G401 (cell line): ENCODE data around the gene CSF3R. TPM values are rescaled to one million over a fixed set of nuclear protein-coding genes. Genes with fewer than 3 reads are reported as not detected.
"Not testable (repeated sequence)": the region's sequence is repeated elsewhere in the genome, so short reads cannot be mapped to it uniquely, and the experiment has no call there.

Experiments used
- DNase-seq: peaks from one replicate; pipeline ENCODE4 v3.0.0-alpha.2; 2015; ENCODE audit warnings: low spot score
- in situ Hi-C: cut with HindIII; loops from 2 replicates; pipeline ENCODE4 v1.10.0; 2016; ENCODE audit warnings: low sequenced_read_pairs, mixed read lengths
- total RNA-seq: library from RNA; depleted of rRNA; stranded (reverse); fragments of >200 nt; shearing (Covaris generic); gene quantifications from 2 replicates; pipeline ENCODE4 v1.2.3, GENCODE V29; 2014

The CSF3R gene
- total RNA-seq, 1 experiment from 2014 or later = not detected

DNA sequence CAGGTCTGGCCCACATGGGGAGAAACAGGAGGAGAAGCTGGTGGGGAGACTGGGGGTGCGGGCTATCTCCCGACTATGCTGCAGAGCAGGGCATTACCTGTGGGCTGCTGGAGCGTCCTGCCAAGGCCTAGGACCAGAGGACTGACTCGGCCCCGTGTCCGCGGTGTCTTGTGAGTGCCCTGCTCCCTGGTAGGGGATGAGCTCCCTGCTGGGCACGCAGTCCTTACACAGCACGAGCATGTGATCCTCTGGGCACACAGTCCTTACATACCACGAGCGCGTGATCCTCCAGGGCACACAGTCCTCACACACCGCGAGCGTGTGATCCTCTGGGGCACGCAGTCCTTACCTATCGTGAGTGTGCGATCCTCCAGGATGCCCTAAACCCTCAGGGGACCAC is 31.8 kb upstream of the CSF3R start:
- in situ Hi-C loops = no loop called here
- no peak for DNase-seq

DNA sequence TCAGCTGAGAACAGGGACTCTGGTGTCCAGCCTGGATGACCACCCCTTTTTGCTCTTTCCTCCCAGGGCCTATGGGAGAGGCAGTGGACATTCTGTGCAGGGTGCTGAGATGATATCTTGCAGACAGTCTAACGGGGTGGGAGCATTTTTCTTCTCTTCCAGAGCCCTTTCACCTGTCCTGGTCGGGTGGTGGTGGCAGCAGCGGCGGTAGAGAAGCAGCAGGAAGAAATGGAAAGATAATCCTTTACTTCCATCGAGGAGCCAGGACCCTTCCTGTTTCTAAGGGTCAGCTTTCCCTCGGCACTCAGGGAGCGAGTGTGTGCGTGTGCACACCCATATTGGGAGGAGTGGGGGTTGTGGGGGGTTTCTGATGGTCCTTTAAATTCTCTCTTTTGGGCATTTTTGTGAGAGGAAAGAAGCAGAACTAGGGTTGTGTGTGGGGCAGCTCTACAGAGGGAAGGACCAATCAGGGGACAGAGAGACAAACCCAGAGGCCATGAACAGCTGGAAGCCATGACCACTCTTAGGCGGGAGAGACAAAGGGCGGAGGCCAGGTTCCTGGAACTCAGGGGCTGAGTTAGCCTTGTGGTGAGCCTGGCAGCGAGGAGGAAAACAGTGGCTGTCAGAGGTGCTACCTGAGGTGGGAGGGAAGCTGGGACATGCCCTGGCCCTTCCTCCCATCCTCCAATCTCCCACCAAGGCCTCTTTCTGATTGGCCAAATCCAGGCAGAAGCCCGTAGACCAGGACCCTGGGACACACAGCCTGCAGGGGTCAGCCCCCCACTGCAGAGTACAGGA is 31.2 kb upstream of the CSF3R start:
- DNase-seq = no peak
- in situ Hi-C loops = no loop called here

DNA sequence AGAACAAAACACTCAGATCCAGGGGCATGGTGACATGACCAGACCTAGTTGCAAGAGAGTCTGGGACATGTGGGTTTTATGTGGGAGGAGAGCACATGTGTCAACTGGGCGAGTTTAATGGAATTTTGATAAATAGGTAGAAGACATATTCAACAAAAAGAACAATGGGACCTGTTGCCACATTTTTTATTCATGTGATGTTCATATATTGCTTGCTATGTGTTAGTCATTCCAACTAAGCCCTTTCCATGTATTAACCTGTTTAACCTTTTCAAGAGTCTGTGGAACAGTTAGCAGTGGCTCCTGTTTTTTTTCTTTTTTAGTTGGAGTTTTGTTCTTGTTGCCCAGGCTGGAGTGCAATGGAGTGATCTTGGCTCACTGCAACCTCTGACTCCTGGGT is 30.1 kb upstream of the CSF3R start:
- in situ Hi-C loops = no loop called here
- DNase-seq = no peak

DNA sequence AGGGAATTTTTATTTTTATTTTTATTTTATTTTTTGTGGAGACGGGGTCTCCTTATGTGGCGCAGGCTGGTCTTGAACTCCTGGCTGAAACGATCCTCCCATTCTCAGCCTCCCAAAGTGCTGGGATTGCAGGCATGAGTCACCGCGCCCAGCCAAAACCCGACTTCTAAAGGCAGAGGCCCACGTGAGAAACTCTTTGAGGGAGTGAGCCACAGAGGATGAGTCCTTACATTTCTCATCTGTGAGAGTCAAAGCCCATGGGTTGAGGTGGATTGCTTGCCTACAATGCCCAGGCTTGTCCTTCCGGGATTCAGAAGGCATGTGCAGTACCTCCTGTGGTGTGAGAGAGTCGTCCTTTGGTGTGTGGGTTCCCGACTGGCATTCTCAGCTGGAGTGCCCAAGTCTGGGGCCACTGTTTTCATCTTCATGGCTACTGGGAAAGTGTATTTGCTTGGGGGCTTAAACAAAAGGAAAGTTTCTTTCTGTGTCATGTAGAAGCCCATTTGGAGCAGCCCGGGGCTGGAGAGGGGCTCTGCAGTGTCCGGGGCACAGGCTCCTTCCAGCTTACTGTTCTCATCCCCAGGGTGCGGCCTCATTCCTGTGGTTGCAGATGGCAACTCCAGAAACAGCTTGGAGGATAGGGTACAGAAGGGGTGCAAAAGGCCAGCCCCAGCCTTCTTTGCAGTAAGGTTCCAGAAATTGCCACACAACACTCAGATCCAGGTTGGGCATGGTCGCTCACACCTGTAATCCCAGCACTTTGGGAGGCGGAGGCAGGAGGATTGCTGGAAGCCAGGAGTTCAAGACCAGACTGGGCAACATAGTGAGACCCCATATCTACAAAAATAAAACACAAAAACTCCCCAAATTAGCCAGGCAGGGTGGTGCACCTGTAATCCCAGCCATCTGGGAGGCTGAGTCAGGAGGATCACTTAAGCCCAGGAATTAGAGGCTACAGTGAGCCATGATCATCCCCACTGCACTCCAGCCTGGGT is 29.4 kb upstream of the CSF3R start:
- in situ Hi-C loops = no loop called here

DNA sequence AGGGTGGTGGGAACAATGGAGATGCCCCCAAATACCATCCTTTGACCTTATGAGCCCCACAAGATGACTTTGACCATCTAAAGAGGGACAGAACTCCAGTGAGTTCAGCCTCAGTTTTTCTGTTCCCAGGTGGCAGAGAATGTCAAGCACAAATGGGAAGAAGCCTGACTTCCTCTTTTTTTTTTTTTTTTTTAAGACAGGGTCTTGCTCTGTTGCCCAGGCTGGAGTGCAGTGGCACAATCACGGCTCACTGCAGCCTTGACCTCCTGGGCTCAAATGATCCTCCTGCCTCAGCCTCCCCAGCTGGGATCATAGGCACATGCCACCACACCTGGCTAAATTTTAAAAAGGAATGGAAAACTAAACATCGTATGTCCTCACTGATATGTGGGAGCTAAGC is 28.5 kb upstream of the CSF3R start:
- in situ Hi-C loops = not testable (repeated sequence)

More for the DNA sequence above, 29.4 kb upstream of the CSF3R start:
- DNase-seq = no peak

DNA sequence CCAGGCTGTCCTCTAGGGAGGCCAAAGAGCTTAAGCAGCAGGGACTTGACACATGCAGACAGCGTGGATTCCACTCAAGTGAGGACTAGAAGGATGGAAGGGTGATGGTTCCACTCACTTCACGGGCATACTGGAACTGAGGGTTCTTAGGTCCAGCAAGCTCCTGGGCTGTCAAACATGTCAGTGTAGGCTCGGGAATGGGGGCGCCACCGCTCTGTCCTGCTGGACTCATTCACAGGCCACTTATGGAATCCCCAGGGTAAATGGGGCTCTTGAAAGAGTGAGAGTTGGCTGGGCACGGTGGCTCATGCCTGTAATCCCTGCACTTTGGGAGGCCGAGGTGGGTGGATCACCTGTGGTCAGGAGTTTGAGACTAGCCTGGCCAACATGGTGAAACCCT is 27.7 kb upstream of the CSF3R start:
- in situ Hi-C loops = no loop called here
- DNase-seq = no peak

More for the DNA sequence above, 28.5 kb upstream of the CSF3R start:
- not testable (repeated sequence) for DNase-seq

DNA sequence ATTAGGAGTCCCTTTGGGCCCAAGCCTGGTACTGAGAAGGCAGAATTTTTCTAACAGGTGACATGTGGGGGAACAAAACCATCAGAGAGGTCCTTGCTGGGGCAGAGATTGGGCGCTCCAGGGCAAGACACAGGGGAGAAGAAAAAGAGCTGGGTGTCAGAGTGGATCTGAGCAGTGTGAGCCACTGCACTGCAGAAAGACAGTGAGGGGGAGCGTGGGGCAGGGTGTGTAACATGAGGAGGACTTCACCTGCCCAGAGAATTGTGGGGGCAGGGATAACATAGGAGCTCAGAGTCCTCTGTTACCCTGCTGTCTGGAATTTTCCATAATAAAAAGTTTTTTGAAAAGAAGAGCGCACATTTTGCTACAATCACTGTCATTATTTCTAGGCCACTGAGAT is 25.5 kb upstream of the CSF3R start:
- in situ Hi-C loops = no loop called here
- no peak for DNase-seq

DNA sequence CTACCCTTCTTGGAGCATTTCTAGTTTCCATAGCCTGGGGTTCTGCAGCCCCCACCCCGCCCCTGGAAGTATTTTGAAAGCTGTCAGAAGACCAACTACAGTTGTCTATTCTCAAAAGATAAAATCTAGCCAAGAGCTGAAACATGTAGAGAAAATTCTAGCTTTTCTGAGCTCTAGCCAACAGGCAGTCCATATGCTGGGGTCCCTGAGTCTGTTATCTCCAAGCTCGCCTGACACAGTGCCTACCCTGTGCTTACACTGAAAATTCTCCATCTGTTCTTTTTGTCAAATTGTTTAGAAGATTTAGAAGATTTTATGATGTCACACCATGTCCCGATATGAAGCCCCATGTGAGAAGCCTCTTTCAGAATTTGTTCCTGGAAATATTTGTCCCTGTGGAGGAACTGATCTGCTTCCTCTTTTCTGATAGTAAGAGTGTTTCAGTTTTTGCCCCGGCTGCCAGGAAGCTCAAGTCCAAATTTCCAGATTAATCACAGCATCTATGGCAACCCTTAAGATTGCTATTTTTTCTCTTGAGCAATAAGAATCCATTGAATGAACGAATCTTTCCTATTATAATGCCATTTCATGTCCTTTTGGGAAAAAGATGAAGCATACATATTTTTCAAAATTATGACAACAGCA is 23.7 kb upstream of the CSF3R start:
- in situ Hi-C loops = no loop called here
- DNase-seq = no peak

DNA sequence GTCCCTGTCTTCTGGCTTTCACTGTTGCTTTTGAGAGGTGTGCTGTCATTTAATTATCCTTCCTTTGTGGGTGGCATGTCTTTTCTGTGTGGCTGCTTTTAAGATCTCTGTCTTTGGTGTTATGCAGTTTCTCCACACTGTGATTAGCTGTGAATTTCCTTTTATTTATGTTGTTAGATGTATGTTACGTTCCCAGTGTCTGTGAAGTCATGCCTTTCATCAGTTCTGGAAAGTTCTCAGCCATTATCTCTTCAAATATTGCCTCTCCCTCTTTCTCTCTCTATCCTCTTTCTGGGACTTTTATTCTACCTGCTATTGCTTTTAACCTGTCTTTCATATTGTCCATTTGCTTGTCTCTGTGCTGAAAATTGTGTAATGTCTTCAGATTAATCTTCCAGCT is 21.0 kb upstream of the CSF3R start:
- DNase-seq = no peak
- in situ Hi-C loops = no loop called here

DNA sequence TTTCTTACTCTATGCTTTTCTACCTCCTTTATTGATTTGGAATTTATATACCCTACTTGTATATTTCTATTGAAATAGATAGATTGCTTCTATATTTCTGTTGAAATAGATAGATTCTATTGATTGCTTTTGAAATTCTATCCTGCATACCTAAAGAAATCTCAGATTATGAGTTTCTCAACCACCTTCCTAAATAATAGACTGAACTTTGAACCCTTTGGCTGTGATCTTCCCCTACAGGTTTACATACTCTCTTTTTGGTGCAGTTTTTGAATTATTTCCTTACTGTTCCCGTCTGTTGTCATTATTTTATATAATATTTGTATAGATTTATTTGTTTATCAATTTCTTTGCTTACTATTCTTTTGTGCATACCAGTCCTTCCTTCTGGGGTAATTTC is 20.4 kb upstream of the CSF3R start:
- DNase-seq = no peak
- in situ Hi-C loops = no loop called here

DNA sequence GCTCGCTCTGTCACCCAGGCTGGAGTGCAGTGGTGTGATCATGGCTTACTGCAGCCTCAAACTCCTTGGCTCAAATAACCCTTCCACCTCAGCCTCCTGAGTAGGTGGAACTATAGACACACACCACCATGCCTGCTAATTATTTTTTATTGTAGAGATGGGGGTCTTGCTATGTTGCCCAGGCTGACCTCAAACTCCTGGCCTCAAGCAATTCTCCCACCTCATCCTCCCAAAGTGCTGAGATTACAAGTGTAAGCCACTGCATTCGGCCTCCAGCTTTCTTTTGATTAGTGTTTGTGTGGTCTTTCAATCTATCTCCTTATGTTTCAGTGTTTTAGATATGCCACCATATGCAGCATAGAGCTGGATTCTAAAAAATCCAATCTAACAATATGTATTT is 19.9 kb upstream of the CSF3R start:
- in situ Hi-C loops = no loop called here
- DNase-seq = no peak

DNA sequence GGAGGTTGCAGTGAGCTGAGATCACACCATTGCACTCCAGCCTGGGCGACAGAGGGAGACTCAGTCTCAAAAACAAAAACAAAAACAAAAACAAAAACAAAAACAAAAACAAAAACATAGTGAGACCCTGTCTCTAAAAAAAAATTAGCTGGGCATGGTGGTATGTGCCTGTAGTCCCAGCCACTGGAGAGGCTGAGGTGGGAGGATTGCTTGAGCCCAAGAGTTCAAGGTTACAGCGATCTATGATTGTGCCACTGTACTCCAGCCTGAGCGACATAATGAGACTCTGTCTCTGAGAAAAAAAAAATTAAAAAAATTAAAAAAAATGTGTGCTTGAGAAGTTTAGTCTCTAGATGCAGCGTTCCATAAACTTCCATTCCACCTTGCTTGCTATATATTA is 19.2 kb upstream of the CSF3R start:
- DNase-seq, in situ Hi-C loops: not testable (repeated sequence)

DNA sequence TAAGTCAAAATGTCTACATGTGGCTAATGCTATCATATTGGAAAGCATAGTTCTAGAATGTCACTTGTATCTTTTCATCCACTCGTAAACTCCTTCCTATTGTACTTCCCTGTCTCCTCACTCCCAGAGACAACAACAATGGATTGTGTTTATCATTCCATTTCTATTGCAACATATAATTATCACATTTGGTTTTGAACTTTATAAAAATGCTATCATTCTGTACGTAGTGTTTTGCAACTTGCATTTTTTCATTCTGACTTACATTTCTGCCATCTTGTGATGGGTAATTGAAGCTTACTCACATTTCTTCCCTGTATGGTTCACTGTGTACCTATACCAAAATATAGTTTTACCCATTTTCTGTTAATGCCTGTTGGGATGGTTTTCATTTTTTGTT is 14.5 kb upstream of the CSF3R start:
- no peak for DNase-seq
- in situ Hi-C loops = no loop called here

DNA sequence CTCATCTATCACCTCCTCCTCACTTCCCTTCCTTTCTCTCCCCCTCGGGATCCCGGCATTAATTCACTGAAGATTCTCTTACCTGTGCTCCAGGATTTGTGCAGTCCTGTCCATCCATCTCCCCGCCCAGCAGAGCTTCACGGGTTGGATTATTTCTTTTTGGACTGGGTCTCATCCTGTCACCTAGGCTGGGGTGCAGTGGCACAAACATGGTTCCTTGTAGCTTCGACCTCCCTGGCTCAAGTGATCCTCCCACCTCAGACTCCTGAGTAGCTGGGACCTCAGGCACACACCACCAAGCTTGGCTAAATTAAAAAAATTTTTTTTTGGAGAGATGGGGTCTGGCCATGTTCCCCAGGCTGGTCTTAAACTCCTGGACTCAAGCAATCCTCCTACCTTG is 12.3 kb upstream of the CSF3R start:
- in situ Hi-C loops = no loop called here
- no peak for DNase-seq

DNA sequence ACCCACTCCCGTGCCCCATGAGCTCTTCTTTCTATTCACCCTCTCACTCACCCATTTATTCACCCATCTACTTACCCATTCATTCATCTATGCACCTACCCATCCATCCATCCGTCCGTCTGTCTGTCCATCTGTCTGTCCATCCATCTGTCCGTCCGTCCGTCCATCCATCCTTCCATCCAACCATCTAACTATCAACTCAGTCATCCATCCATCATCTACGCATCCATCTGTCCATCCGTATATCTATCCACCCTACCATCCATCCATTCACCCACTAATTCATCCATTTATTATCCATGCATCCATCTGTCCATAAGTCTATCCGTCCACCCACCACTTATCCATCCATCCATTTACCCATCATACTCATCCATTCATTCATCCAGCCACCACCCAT is 10.8 kb upstream of the CSF3R start:
- DNase-seq = no peak
- in situ Hi-C loops = no loop called here

DNA sequence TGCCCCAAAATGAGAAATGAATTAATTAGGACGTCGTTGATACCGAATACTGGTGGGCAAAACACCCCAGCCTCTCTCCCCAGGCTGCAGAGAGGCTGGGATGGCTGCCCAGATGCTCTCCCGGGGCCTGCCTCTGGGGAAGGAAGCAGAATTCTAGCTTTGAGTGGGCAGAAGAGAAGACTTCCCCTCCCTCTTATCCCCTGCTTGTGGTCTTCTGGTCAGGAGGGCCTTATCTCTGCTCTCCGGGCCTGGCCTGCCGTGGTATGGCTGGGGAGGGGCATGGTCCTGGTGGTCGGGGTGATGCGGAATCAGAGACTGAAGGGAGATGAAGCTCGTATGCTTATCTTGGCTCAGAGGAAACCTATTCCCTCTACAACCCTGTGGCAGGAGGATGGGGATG is 9.8 kb upstream of the CSF3R start:
- in situ Hi-C loops = no loop called here
- no peak for DNase-seq

DNA sequence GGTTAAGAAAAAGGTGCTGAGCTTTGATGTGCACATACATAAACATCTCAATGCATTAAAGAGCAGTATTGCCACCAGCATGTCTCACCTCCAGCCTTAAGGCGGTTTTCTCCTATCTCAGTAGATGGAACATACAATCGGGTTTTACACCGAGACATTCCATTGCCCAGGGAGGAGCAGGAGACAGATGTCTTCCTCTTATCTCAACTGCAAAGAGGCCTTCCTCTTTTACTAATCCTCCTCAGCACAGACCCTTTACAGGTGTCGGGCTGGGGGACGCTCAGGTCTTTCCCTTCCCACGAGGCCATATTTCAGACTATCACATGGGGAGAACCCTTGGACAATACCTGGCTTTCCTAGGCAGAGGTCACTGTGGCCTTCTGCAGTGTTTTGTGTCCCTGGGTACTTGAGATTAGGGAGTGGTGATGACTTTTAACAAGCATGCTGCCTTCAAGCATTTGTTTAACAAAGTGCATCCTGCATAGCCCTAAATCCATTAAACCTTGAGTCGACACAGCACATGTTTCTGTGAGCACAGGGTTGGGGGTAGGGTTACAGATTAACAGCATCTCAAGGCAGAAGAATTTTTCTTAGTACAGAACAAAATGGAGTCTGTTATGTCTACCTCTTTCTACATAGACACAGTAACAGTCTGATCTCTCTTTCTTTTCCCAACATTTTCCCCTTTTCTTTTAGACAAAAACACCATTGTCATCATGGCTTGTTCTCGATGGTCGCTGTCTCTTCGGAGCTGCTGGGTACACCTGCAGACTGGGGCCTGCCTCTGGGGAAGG is 6.7 kb upstream of the CSF3R start:
- in situ Hi-C loops, DNase-seq: not testable (repeated sequence)

DNA sequence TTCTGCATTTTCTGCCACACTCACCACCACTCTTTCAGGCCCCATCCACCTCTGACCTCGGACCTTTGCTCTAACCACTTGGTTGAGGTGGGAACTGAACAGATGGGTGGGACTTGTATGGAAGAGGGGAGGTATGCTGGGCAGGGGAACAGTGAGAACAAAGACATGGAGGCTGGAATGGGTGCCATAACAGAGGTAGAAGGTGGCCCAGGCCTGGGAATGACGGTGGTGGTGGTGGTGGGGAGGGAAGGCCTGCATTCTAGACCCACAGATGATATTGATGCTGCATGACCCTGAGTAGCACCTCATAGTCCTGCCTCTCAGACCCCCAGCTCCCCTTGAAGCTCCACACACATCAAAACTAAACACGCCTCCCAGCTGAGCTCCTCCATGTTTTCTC is 5.2 kb upstream of the CSF3R start:
- in situ Hi-C loops = no loop called here
- no peak for DNase-seq

DNA sequence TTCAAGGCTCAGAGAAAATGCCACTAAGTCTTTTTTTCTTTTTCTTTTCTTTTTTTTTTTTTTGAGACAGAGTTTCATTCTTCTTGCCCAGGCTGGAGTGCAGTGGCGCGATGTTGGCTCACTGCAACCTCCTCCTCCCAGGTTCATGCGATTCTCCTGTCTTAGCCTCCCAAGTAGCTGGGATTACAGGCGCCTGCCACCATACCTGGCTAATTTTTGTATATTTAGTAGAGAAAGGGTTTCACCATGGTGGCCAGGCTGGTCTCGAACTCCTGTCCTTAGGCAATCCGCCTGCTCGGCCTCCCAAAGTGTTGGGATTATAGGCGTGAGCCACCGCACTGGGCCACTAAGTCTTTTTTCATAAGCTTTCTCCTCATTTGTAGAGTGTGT is 4.6 kb upstream of the CSF3R start:
- not testable (repeated sequence) for DNase-seq

More for the DNA sequence above, 4.6 kb upstream of the CSF3R start:
- in situ Hi-C loops = not testable (repeated sequence)
